ENCODE measurements around the gene AFG3L2. TPM values are rescaled to one million over a fixed set of nuclear protein-coding genes. Genes with fewer than 3 reads are reported as not detected.

AFG3L2 gene
- total RNA-seq, 1 experiment from 2014 or later, result 66.7 TPM

- H4K20me1 ChIP-seq (ENCODE audit: insufficient read depth), result peaks cover 9% of the 10 kb centered on the region
- H3K9me2 ChIP-seq (ENCODE audit: insufficient read depth), result no peaks in the 10 kb centered on the region
- no peaks in the 10 kb centered on the region for H3K27me3 ChIP-seq (ENCODE audit: insufficient read depth, low read length)
- ATAC-seq (no peak), DNase-seq (ENCODE audit: low read depth, low spot score) (no peak)
- H3K79me2 ChIP-seq (ENCODE audit: insufficient read depth, low read length), result peaks cover 61% of the 10 kb centered on the region
- no peak overlapping the region for H3K4me3 ChIP-seq (replicated peaks in 1 of 2; ENCODE audit: low read depth in 1 of 2, low read length in 2 of 2)
- H3K9me3 ChIP-seq (ENCODE audit: control insufficient read depth in 1 of 2, insufficient read depth in 1 of 2, low read depth in 1 of 2, low read length in 2 of 2), result no peaks in the 10 kb centered on the region
- H3K4me2 ChIP-seq (ENCODE audit: low read length), result no peak overlapping the region
- ChIA-PET CTCF (no interaction called here), POLR2A (no interaction called here), RAD21 (ENCODE audit: low non-redundant PET in 1 of 2, low total read pairs in 2 of 2, uncharacterized antibody in 2 of 2, unreplicated experiment in 2 of 2) (no interaction called here)
- intact Hi-C loops (cut with micrococcal nuclease), result no loop called here
- TF ChIP-seq TCF7L2 (IDR thresholded peaks at IDR 0.05; ENCODE audit: borderline replicate concordance, extremely low read depth, insufficient read depth, insufficient read length) (no peak), RAD21 (IDR thresholded peaks at IDR 0.05; ENCODE audit: low read depth) (no peak), JUND (IDR thresholded peaks at IDR 0.05) (no peak), YY1 (IDR thresholded peaks at IDR 0.05; ENCODE audit: extremely low read depth, insufficient replicate concordance, low read depth, low read length) (no peak), ZFX (IDR thresholded peaks at IDR 0.05) (no peak), ZBTB33 (IDR thresholded peaks at IDR 0.05; ENCODE audit: extremely low read depth, insufficient replicate concordance, low read length) (no peak), POLR2A (IDR thresholded peaks at IDR 0.05; ENCODE audit: borderline replicate concordance, extremely low read depth, insufficient read depth, insufficient read length) (no peak), EZH2 (IDR thresholded peaks at IDR 0.05) (no peak), SP1 (IDR thresholded peaks at IDR 0.05; ENCODE audit: low read depth) (no peak), POLR2AphosphoS5 (IDR thresholded peaks at IDR 0.05; ENCODE audit: low read depth, low read length) (no peak), SRF (IDR thresholded peaks at IDR 0.05; ENCODE audit: low read depth) (no peak), FOSL1 (IDR thresholded peaks at IDR 0.05; ENCODE audit: low read depth) (no peak)
- TF ChIP-seq, protein P1, sequence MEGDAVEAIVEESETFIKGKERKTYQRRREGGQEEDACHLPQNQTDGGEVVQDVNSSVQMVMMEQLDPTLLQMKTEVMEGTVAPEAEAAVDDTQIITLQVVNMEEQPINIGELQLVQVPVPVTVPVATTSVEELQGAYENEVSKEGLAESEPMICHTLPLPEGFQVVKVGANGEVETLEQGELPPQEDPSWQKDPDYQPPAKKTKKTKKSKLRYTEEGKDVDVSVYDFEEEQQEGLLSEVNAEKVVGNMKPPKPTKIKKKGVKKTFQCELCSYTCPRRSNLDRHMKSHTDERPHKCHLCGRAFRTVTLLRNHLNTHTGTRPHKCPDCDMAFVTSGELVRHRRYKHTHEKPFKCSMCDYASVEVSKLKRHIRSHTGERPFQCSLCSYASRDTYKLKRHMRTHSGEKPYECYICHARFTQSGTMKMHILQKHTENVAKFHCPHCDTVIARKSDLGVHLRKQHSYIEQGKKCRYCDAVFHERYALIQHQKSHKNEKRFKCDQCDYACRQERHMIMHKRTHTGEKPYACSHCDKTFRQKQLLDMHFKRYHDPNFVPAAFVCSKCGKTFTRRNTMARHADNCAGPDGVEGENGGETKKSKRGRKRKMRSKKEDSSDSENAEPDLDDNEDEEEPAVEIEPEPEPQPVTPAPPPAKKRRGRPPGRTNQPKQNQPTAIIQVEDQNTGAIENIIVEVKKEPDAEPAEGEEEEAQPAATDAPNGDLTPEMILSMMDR (IDR thresholded peaks at IDR 0.05 in 2 of 3, conservative IDR thresholded peaks at IDR 0.05 in 1 of 3; ENCODE audit: borderline replicate concordance in 1 of 3, insufficient read depth in 1 of 3, low read depth in 2 of 3, low read length in 2 of 3), result no peak
- TF ChIP-seq, protein P2, sequence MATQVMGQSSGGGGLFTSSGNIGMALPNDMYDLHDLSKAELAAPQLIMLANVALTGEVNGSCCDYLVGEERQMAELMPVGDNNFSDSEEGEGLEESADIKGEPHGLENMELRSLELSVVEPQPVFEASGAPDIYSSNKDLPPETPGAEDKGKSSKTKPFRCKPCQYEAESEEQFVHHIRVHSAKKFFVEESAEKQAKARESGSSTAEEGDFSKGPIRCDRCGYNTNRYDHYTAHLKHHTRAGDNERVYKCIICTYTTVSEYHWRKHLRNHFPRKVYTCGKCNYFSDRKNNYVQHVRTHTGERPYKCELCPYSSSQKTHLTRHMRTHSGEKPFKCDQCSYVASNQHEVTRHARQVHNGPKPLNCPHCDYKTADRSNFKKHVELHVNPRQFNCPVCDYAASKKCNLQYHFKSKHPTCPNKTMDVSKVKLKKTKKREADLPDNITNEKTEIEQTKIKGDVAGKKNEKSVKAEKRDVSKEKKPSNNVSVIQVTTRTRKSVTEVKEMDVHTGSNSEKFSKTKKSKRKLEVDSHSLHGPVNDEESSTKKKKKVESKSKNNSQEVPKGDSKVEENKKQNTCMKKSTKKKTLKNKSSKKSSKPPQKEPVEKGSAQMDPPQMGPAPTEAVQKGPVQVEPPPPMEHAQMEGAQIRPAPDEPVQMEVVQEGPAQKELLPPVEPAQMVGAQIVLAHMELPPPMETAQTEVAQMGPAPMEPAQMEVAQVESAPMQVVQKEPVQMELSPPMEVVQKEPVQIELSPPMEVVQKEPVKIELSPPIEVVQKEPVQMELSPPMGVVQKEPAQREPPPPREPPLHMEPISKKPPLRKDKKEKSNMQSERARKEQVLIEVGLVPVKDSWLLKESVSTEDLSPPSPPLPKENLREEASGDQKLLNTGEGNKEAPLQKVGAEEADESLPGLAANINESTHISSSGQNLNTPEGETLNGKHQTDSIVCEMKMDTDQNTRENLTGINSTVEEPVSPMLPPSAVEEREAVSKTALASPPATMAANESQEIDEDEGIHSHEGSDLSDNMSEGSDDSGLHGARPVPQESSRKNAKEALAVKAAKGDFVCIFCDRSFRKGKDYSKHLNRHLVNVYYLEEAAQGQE (IDR thresholded peaks at IDR 0.05; ENCODE audit: low read depth), result no peak
- TF ChIP-seq, protein P3, sequence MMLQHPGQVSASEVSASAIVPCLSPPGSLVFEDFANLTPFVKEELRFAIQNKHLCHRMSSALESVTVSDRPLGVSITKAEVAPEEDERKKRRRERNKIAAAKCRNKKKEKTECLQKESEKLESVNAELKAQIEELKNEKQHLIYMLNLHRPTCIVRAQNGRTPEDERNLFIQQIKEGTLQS (IDR thresholded peaks at IDR 0.05), result no peak
- TF ChIP-seq, protein P4, sequence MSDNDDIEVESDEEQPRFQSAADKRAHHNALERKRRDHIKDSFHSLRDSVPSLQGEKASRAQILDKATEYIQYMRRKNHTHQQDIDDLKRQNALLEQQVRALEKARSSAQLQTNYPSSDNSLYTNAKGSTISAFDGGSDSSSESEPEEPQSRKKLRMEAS (IDR thresholded peaks at IDR 0.05), result no peak
- no peak overlapping the region for H2AFZ ChIP-seq (ENCODE audit: low read depth, low read length, poor library complexity, severe bottlenecking)
- no peak overlapping the region for H3K27ac ChIP-seq (ENCODE audit: low read depth, low read length)
- no peak overlapping the region for H3K9ac ChIP-seq (ENCODE audit: low read length)
- no TSS peak for BruUV-seq (replicated peaks)
- no peaks in the 10 kb centered on the region for H3K4me1 ChIP-seq (ENCODE audit: control insufficient read depth in 1 of 2, insufficient read depth in 2 of 2, low read length in 2 of 2)
- peaks cover 18 to 46% of the 10 kb centered on the region in 2 experiments for H3K36me3 ChIP-seq (ENCODE audit: control insufficient read depth in 1 of 2, insufficient read depth in 2 of 2, low read length in 2 of 2)
Observed at GRCh38 chr18:12362473-12363174, 14.4 kb downstream of the AFG3L2 start.

All from HCT116 (cell line).